ENCODE results near the gene SYT9.

Gene SYT9

GRCh38 chr11:7486781-7487140, 235.1 kb downstream of the SYT9 start:
- DNase-seq = no peak
- CTCF ChIA-PET = interaction anchor here (0.7 kb wide), 1 partner anchor 105 kb away, joined by 3 read pairs; no protein-coding TSS in a partner anchor

GRCh38 chr11:7487360-7487759, 235.7 kb downstream of the SYT9 start:
- no peak for DNase-seq
- WGBS (ENCODE audit: insufficient coverage) = no CpG with 5 or more reads among the region's 2 CpGs
- Histone ChIP-seq H3K36me3 (ENCODE audit: control insufficient read depth in 4 of 4, insufficient read depth in 4 of 4, low read length in 3 of 4) (no peaks in the 10 kb centered on the region), H3K4me1 (ENCODE audit: control extremely low read depth in 1 of 4, control insufficient read depth in 4 of 4, insufficient read depth in 4 of 4, low read length in 3 of 4) (no peaks in the 10 kb centered on the region), H3K9me3 (ENCODE audit: control extremely low read depth in 1 of 5, control insufficient read depth in 4 of 5, insufficient read depth in 2 of 5, low read depth in 1 of 5, low read length in 4 of 5) (no peaks in the 10 kb centered on the region), H3K27ac (ENCODE audit: insufficient read depth in 1 of 2, low read depth in 1 of 2, low read length in 2 of 2, poor library complexity in 1 of 2, severe bottlenecking in 2 of 2) (no peak overlapping the region), H3K27me3 (replicated peaks in 2 of 5; ENCODE audit: control insufficient read depth in 4 of 5, insufficient read depth in 5 of 5, low read length in 4 of 5) (peaks cover 0 to 6% (median 0%) of the 10 kb centered on the region in 5 experiments), H3K4me3 (ENCODE audit: control insufficient read depth in 1 of 7, extremely low read depth in 1 of 7, insufficient read depth in 4 of 7, low read depth in 2 of 7, low read length in 6 of 7) (no peak overlapping the region)
- ChIA-PET POLR2A (no interaction called here), CTCF (no interaction called here)

More at GRCh38 chr11:7486781-7487140, 235.1 kb downstream of the SYT9 start:
- no peak overlapping the region for H3K4me3 ChIP-seq (ENCODE audit: control insufficient read depth in 1 of 7, extremely low read depth in 1 of 7, insufficient read depth in 4 of 7, low read depth in 2 of 7, low read length in 6 of 7)
- POLR2A ChIA-PET = no interaction called here
- WGBS (ENCODE audit: insufficient coverage) = 98% methylated on average over 6 of the region's 6 CpGs
- H3K36me3 ChIP-seq (ENCODE audit: control insufficient read depth in 4 of 4, insufficient read depth in 4 of 4, low read length in 3 of 4) = no peaks in the 10 kb centered on the region
- peaks cover 0 to 6% (median 0%) of the 10 kb centered on the region in 5 experiments for H3K27me3 ChIP-seq (replicated peaks in 2 of 5; ENCODE audit: control insufficient read depth in 4 of 5, insufficient read depth in 5 of 5, low read length in 4 of 5)
- no peak overlapping the region for H3K27ac ChIP-seq (ENCODE audit: insufficient read depth in 1 of 2, low read depth in 1 of 2, low read length in 2 of 2, poor library complexity in 1 of 2, severe bottlenecking in 2 of 2)
- no peaks in the 10 kb centered on the region for H3K4me1 ChIP-seq (ENCODE audit: control extremely low read depth in 1 of 4, control insufficient read depth in 4 of 4, insufficient read depth in 4 of 4, low read length in 3 of 4)
- no peaks in the 10 kb centered on the region for H3K9me3 ChIP-seq (ENCODE audit: control extremely low read depth in 1 of 5, control insufficient read depth in 4 of 5, insufficient read depth in 2 of 5, low read depth in 1 of 5, low read length in 4 of 5)

GRCh38 chr11:7488681-7489080, 237.0 kb downstream of the SYT9 start:
- H3K27ac ChIP-seq (ENCODE audit: insufficient read depth in 1 of 2, low read depth in 1 of 2, low read length in 2 of 2, poor library complexity in 1 of 2, severe bottlenecking in 2 of 2) = no peak overlapping the region
- no peaks in the 10 kb centered on the region for H3K36me3 ChIP-seq (ENCODE audit: control insufficient read depth in 4 of 4, insufficient read depth in 4 of 4, low read length in 3 of 4)
- POLR2A ChIA-PET = no interaction called here
- CTCF ChIA-PET = no interaction called here
- H3K27me3 ChIP-seq (replicated peaks in 2 of 5; ENCODE audit: control insufficient read depth in 4 of 5, insufficient read depth in 5 of 5, low read length in 4 of 5) = peaks cover 0 to 4% (median 0%) of the 10 kb centered on the region in 5 experiments
- H3K9me3 ChIP-seq (ENCODE audit: control extremely low read depth in 1 of 5, control insufficient read depth in 4 of 5, insufficient read depth in 2 of 5, low read depth in 1 of 5, low read length in 4 of 5) = no peaks in the 10 kb centered on the region
- no peak for DNase-seq
- H3K4me1 ChIP-seq (ENCODE audit: control extremely low read depth in 1 of 4, control insufficient read depth in 4 of 4, insufficient read depth in 4 of 4, low read length in 3 of 4) = peaks cover 0 to 8% (median 0%) of the 10 kb centered on the region in 4 experiments
- H3K4me3 ChIP-seq (ENCODE audit: control insufficient read depth in 1 of 7, extremely low read depth in 1 of 7, insufficient read depth in 4 of 7, low read depth in 2 of 7, low read length in 6 of 7) = no peak overlapping the region
- WGBS (ENCODE audit: insufficient coverage) = no CpG with 5 or more reads among the region's 1 CpG

- WGBS (ENCODE audit: insufficient coverage) = 92% methylated on average over 2 of the region's 2 CpGs
- POLR2A ChIA-PET = no interaction called here
These were observed 237.7 kb downstream of the SYT9 start for GRCh38 chr11:7489376-7489775.

GRCh38 chr11:7490054-7490453, 238.3 kb downstream of the SYT9 start:
- H3K9me3 ChIP-seq (ENCODE audit: control extremely low read depth in 1 of 5, control insufficient read depth in 4 of 5, insufficient read depth in 2 of 5, low read depth in 1 of 5, low read length in 4 of 5) = no peaks in the 10 kb centered on the region
- H3K27ac ChIP-seq (ENCODE audit: insufficient read depth in 1 of 2, low read depth in 1 of 2, low read length in 2 of 2, poor library complexity in 1 of 2, severe bottlenecking in 2 of 2) = no peak overlapping the region
- 96% methylated on average over 3 of the region's 4 CpGs for WGBS (ENCODE audit: insufficient coverage)
- no peaks in the 10 kb centered on the region for H3K36me3 ChIP-seq (ENCODE audit: control insufficient read depth in 4 of 4, insufficient read depth in 4 of 4, low read length in 3 of 4)
- CTCF ChIA-PET = interaction anchor here (0.8 kb wide), 1 partner anchor 9 kb away, joined by 3 read pairs; no protein-coding TSS in a partner anchor
- peaks cover 0 to 8% (median 0%) of the 10 kb centered on the region in 4 experiments for H3K4me1 ChIP-seq (ENCODE audit: control extremely low read depth in 1 of 4, control insufficient read depth in 4 of 4, insufficient read depth in 4 of 4, low read length in 3 of 4)
- H3K27me3 ChIP-seq (replicated peaks in 2 of 5; ENCODE audit: control insufficient read depth in 4 of 5, insufficient read depth in 5 of 5, low read length in 4 of 5) = peaks cover 0 to 6% (median 0%) of the 10 kb centered on the region in 5 experiments
- no peak overlapping the region for H3K4me3 ChIP-seq (ENCODE audit: control insufficient read depth in 1 of 7, extremely low read depth in 1 of 7, insufficient read depth in 4 of 7, low read depth in 2 of 7, low read length in 6 of 7)
- no peak for DNase-seq
- POLR2A ChIA-PET = no interaction called here

More at GRCh38 chr11:7489376-7489775, 237.7 kb downstream of the SYT9 start:
- no peak overlapping the region for H3K27ac ChIP-seq (ENCODE audit: insufficient read depth in 1 of 2, low read depth in 1 of 2, low read length in 2 of 2, poor library complexity in 1 of 2, severe bottlenecking in 2 of 2)
- DNase-seq = no peak
- no peak overlapping the region for H3K4me3 ChIP-seq (ENCODE audit: control insufficient read depth in 1 of 7, extremely low read depth in 1 of 7, insufficient read depth in 4 of 7, low read depth in 2 of 7, low read length in 6 of 7)
- H3K27me3 ChIP-seq (replicated peaks in 2 of 5; ENCODE audit: control insufficient read depth in 4 of 5, insufficient read depth in 5 of 5, low read length in 4 of 5) = peaks cover 0 to 4% (median 0%) of the 10 kb centered on the region in 5 experiments
- H3K9me3 ChIP-seq (ENCODE audit: control extremely low read depth in 1 of 5, control insufficient read depth in 4 of 5, insufficient read depth in 2 of 5, low read depth in 1 of 5, low read length in 4 of 5) = no peaks in the 10 kb centered on the region
- no peaks in the 10 kb centered on the region for H3K36me3 ChIP-seq (ENCODE audit: control insufficient read depth in 4 of 4, insufficient read depth in 4 of 4, low read length in 3 of 4)
- CTCF ChIA-PET = no interaction called here
- peaks cover 0 to 8% (median 0%) of the 10 kb centered on the region in 4 experiments for H3K4me1 ChIP-seq (ENCODE audit: control extremely low read depth in 1 of 4, control insufficient read depth in 4 of 4, insufficient read depth in 4 of 4, low read length in 3 of 4)

GRCh38 chr11:7490535-7490934, 238.8 kb downstream of the SYT9 start:
- ChIA-PET POLR2A (no interaction called here), CTCF (interaction anchor here (0.8 kb wide), 1 partner anchor 10 kb away, joined by 3 read pairs; no protein-coding TSS in a partner anchor)
- H3K27me3 ChIP-seq (replicated peaks in 2 of 5; ENCODE audit: control insufficient read depth in 4 of 5, insufficient read depth in 5 of 5, low read length in 4 of 5) = peaks cover 0 to 6% (median 0%) of the 10 kb centered on the region in 5 experiments
- no peak for DNase-seq
- no peaks in the 10 kb centered on the region for H3K36me3 ChIP-seq (ENCODE audit: control insufficient read depth in 4 of 4, insufficient read depth in 4 of 4, low read length in 3 of 4)
- no peak overlapping the region for H3K27ac ChIP-seq (ENCODE audit: insufficient read depth in 1 of 2, low read depth in 1 of 2, low read length in 2 of 2, poor library complexity in 1 of 2, severe bottlenecking in 2 of 2)
- 75% methylated on average over 1 of the region's 1 CpG for WGBS (ENCODE audit: insufficient coverage)
- no peaks in the 10 kb centered on the region for H3K9me3 ChIP-seq (ENCODE audit: control extremely low read depth in 1 of 5, control insufficient read depth in 4 of 5, insufficient read depth in 2 of 5, low read depth in 1 of 5, low read length in 4 of 5)
- H3K4me1 ChIP-seq (ENCODE audit: control extremely low read depth in 1 of 4, control insufficient read depth in 4 of 4, insufficient read depth in 4 of 4, low read length in 3 of 4) = peaks cover 0 to 8% (median 0%) of the 10 kb centered on the region in 4 experiments
- H3K4me3 ChIP-seq (ENCODE audit: control insufficient read depth in 1 of 7, extremely low read depth in 1 of 7, insufficient read depth in 4 of 7, low read depth in 2 of 7, low read length in 6 of 7) = no peak overlapping the region

GRCh38 chr11:7492253-7492652, 240.5 kb downstream of the SYT9 start:
- peaks cover 5 to 19% (median 5%) of the 10 kb centered on the region in 4 experiments for H3K4me1 ChIP-seq (ENCODE audit: control extremely low read depth in 1 of 4, control insufficient read depth in 4 of 4, insufficient read depth in 4 of 4, low read length in 3 of 4)
- H3K4me3 ChIP-seq (ENCODE audit: control insufficient read depth in 1 of 7, extremely low read depth in 1 of 7, insufficient read depth in 4 of 7, low read depth in 2 of 7, low read length in 6 of 7) = no peak overlapping the region
- H3K36me3 ChIP-seq (ENCODE audit: control insufficient read depth in 4 of 4, insufficient read depth in 4 of 4, low read length in 3 of 4) = no peaks in the 10 kb centered on the region
- POLR2A ChIA-PET = no interaction called here
- CTCF ChIA-PET = no interaction called here
- peaks cover 0 to 6% (median 0%) of the 10 kb centered on the region in 5 experiments for H3K27me3 ChIP-seq (replicated peaks in 2 of 5; ENCODE audit: control insufficient read depth in 4 of 5, insufficient read depth in 5 of 5, low read length in 4 of 5)
- H3K27ac ChIP-seq (ENCODE audit: insufficient read depth in 1 of 2, low read depth in 1 of 2, low read length in 2 of 2, poor library complexity in 1 of 2, severe bottlenecking in 2 of 2) = no peak overlapping the region
- 100% methylated on average over 1 of the region's 1 CpG for WGBS (ENCODE audit: insufficient coverage)
- DNase-seq = no peak
- H3K9me3 ChIP-seq (ENCODE audit: control extremely low read depth in 1 of 5, control insufficient read depth in 4 of 5, insufficient read depth in 2 of 5, low read depth in 1 of 5, low read length in 4 of 5) = no peaks in the 10 kb centered on the region
